GM21515 (cell line): ENCODE data around the gene TRPC4AP.

Source experiments
- ATAC-seq: cut with Tn5 transposase; IDR thresholded peaks from one replicate; pipeline ENCODE4 v1.9.1; 2021; ENCODE audit not compliant: unreplicated experiment

Gene TRPC4AP

DNA sequence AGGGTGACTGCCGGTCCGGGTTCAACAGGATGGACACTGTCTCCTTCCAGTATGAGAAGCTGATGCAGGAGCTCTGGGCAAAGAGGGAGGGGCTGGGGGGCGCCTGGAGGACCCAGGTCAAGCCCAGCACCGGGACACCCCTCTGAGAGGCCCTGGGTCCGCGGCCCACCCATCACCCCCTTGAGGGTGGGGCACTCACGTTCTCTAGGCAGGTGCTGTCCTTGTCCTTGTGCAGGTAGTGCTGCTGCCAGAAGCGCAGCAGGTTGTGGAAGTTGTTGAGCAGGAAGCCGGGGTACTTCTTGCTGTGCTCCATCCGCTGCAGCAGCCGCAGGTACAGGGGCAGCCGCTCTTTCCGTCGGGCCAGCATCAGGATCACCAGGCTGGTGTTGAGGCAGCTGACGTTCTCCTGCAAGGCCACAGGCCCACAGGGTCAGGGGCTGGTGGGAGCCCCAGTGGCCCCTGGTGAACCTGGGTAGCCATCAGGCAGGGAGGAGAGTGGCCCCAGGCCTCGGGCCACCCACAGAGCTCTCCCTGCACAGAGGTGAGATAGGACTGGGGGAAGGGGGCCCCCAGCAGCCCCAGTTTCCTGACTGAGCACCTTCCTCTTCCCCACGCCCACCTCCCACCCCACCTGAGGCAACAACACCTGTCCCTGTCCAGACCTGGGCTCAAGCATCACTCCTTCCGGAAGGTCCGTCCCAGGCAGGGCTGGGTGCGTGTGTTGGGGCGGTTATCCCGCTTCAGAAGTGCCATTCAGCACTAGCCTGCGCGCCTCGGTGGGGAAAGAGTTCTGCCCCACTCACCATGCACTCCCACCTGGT is 89.2 kb downstream of the TRPC4AP start:
- ATAC-seq = no peak

DNA sequence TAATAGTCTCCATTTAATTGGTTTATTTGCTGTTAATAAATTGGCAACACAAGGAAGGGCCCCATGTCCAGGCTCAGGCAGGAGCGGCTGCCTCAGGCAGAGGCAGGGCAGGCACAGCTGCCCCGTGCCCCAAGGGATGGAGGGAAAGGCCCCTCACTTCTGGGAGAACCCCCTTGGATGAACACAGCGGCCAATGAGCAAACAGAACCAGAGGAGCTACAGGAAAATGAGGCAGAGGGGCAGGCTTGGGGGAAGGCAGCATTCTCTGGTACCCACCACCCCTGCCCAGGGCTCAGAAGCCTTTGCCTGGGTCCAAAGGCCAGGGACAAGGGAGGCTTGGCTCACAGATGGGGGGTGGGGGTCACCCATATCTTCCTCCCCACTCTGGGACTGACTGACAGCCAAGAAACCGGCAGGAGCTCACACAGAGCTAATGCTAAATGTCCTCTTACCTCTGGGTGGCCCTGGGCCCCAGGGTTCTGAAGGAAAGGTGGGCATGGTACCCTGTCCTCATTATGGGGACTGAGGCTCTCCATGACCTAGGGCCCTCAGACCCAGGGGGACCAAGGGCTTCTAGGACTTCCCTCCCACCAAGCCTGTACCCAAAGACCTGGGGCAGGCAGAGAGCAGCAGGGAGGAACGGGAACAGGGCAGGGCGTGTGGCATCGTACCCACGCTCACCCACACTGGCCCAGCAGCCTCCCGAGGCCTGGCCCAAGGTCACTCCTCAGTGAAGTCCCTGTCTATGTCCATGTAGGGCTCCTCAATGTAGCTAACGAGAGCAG is 90.0 kb downstream of the TRPC4AP start:
- ATAC-seq = no peak

DNA sequence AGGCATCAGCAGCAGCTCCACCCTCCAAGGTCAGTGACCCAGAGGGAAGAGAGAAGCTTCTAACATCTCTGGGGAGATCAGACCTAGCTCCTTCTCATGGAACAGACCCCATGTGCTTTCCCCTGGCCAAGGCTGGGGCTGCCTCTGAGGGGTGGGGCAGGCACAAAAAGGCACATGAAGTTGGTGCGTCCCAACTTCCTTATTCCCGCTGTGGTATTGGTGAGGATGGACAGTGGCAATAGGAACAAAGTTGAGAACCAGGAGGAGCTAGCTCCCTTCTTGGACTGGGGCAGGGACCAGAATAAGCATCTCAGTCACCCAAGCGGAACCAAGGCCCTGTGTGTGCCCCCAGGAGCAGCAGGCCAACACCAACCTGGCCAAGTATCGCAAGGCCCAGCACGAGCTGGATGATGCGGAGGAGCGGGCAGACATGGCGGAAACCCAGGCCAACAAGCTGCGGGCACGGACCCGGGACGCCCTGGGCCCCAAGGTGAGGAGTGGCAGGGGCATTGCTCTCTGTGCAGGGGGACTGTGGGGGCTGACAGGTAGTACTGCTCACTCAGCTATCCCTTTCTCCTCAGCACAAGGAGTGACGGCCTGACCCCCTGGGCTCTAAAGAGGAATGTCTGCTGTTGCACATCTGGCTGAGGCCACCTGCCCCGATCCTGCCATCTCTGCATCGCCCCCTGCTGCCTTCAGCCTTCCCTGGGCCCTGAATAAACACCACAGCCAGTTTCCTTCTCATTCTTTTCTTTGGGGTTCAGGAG is 90.8 kb downstream of the TRPC4AP start:
- ATAC-seq = no peak

DNA sequence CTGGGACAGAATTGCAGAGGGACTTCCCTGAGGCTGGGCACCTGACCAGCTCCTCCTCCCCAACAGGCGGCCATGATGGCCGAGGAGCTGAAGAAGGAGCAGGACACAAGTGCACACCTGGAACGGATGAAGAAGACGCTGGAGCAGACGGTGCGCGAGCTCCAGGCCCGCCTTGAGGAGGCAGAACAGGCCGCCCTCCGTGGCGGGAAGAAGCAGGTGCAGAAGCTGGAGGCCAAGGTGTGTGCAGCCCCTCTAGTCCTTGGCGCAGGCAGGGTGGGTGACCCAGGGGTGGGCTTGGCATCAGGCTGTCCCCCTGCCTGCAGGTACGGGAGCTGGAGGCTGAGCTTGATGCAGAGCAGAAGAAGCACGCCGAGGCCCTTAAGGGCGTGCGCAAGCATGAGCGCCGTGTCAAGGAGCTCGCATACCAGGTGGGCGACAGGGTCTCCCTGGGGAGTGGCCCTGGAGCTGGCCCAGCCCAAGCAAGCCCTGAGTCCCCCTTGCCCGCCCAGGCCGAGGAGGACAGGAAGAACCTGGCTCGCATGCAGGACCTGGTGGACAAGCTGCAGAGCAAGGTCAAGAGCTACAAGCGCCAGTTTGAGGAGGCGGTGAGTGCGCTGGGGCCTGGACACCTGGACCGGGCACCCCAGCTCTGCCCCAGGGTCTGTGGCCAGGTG is 91.5 kb downstream of the TRPC4AP start:
- no peak for ATAC-seq

DNA sequence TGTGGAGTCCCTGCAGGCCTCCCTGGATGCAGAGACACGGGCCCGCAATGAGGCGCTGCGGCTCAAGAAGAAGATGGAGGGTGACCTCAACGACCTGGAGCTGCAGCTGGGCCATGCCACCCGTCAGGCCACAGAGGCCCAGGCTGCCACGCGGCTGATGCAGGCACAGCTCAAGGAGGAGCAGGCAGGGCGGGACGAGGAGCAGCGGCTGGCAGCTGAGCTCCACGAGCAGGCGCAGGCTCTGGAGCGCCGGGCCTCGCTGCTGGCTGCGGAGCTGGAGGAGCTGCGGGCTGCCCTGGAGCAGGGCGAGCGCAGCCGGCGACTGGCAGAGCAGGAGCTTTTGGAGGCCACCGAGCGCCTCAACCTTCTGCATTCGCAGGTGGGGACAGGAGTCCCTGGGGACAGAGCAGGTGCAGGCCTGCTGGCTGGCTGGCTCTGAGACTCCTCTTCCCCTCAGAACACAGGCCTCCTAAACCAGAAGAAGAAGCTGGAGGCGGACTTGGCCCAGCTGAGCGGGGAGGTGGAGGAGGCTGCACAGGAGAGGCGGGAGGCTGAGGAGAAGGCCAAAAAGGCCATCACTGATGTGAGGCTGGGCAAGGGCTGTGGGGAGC is 92.2 kb downstream of the TRPC4AP start:
- ATAC-seq = no peak

DNA sequence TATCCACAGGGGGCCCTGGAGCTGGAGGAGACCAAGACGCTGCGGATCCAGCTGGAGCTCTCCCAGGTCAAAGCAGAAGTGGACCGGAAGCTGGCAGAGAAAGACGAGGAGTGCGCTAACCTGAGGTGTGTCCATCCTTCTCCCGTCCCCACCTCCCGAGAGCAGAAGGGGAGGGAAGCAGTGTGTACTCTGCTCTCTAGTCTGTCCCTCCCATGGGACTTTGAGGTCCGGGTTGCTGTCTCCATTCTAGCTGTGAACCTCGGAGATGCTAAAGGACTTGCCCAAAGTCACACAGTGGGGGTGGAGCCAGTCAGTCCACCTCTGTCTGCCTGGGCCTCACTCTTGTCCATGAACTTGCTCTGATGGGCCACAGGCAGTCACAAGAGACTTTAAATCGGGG is 92.8 kb downstream of the TRPC4AP start:
- no peak for ATAC-seq

DNA sequence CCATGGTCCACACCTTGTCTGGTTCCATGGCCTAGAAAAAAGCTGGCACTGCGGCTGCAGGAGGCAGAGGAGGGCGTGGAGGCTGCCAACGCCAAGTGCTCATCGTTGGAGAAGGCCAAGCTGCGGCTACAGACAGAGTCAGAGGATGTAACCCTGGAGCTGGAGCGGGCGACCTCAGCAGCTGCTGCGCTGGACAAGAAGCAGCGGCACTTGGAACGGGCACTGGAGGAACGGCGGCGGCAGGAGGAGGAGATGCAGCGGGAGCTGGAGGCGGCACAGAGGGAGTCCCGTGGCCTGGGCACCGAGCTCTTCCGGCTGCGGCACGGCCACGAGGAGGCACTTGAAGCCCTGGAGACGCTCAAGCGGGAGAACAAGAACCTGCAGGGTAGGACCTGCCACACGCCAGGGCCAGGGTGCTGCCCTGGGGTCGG is 93.6 kb downstream of the TRPC4AP start:
- no peak for ATAC-seq

DNA sequence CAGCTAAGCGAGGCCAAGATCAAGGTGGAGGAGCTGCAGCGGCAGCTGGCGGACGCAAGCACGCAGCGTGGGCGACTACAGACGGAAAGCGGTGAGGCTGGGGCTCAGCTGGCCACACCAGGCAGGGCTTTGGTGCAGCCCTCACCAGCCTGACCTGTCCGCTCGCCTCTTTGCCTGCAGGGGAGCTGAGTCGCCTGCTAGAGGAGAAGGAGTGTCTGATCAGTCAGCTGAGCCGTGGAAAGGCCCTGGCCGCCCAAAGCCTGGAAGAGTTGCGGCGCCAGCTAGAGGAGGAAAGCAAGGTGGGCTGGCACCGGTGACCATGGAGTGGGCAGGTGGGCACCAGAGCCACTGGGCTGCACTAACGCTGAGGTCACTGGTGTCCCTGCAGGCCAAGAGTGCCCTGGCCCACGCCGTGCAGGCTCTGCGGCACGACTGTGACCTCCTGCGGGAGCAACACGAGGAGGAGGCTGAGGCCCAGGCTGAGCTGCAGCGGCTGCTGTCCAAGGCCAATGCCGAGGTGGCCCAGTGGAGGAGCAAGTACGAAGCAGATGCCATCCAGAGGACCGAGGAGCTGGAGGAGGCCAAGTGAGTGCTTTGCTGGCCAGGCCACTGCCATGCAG is 94.2 kb downstream of the TRPC4AP start:
- ATAC-seq = no peak

GRCh38 chr20:34997774-34998173 is 94.8 kb downstream of the TRPC4AP start:
- ATAC-seq = no peak

- ATAC-seq = no peak
These were observed 95.5 kb downstream of the TRPC4AP start for GRCh38 chr20:34997131-34997561.

GRCh38 chr20:34996243-34997028 is 96.2 kb downstream of the TRPC4AP start:
- ATAC-seq = no peak

GRCh38 chr20:34995696-34996095 is 96.9 kb downstream of the TRPC4AP start:
- ATAC-seq = no peak

DNA sequence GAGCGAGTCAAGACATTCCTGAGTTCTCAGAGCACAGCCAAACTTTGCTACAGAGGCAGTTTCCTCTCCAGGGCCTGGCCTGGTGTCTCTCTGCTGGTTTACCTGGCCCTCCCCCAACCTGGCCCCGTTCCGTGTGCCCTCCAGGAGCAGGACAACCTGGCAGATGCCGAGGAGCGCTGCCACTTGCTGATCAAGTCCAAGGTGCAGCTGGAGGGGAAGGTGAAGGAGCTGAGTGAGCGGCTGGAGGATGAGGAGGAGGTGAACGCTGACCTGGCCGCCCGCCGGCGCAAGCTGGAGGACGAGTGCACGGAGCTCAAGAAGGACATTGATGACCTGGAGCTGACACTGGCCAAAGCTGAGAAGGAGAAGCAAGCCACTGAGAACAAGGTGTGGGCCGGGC is 97.4 kb downstream of the TRPC4AP start:
- no peak for ATAC-seq

GRCh38 chr20:34994509-34995131 is 98.0 kb downstream of the TRPC4AP start:
- no peak for ATAC-seq

DNA sequence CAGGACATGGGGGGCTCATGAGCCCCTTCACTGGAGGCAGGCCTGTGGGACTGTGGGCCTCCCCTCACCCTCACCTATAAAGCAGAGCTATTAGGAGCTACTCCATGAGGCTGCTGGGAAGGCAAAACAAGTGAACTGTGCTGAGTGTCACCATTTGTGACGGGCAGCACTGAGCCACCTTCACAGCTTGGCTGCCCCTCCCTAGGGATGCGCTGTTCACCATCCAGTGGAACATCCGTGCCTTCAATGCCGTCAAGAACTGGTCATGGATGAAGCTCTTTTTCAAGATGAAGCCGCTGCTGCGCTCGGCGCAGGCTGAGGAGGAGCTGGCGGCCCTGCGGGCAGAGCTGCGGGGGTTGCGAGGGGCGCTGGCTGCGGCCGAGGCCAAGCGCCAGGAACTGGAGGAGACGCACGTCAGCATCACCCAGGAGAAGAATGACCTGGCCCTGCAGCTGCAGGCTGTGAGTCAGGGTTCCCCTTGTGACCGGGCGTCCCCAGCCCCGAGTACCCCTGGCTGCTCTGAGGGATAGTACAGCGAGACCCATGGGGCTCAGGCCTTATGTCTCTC is 98.6 kb downstream of the TRPC4AP start:
- no peak for ATAC-seq

GRCh38 chr20:34992751-34993417 is 99.7 kb downstream of the TRPC4AP start:
- no peak for ATAC-seq

DNA sequence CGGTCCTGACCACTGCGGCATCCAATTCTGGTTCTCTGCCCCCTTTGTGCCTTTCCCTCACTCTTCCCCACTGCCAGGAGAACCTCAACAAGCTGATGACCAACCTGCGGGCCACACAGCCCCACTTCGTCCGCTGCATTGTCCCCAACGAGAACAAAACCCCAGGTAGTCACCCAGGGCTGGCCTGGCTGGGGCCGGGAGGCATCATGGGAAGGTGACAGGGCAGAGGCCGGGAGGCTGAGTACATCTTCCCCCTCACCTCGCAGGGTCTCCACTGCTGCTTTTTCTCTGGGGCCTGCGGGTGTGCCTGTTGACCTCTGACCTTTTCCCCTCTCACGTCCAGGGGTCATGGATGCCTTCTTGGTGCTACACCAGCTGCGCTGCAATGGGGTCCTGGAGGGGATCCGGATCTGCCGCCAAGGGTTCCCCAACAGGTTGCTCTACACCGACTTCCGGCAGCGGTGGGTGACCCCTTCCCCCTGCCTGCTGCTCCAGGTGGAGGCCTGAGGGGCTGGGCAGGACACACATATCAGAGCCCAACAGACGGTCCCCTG is 101.9 kb downstream of the TRPC4AP start:
- no peak for ATAC-seq

GRCh38 chr20:34990231-34990630 is 102.4 kb downstream of the TRPC4AP start:
- ATAC-seq = no peak
